ENCODE measurements around the gene GNAT1. TPM values are rescaled to one million over a fixed set of nuclear protein-coding genes. Genes with fewer than 3 reads are reported as not detected.

GNAT1 gene
- total and polyA plus RNA-seq, 4 donors: not detected

GRCh38 chr3:50202353-50203112, 11.1 kb downstream of the GNAT1 start:
- no peaks in the 10 kb centered on the region for H3K27me3 ChIP-seq (ENCODE audit: control insufficient read depth in 1 of 2, insufficient read depth in 2 of 2, low read length in 1 of 2)

GRCh38 chr3:50203113-50203808, 11.9 kb downstream of the GNAT1 start:
- WGBS, 2 donors: 77 to 79% methylated on average over 9 of the region's 9 CpGs
- H3K27me3 ChIP-seq (ENCODE audit: control insufficient read depth in 1 of 2, insufficient read depth in 2 of 2, low read length in 1 of 2): no peaks in the 10 kb centered on the region
- ATAC-seq (ENCODE audit: low FRiP score): no peak

More at GRCh38 chr3:50202353-50203112, 11.1 kb downstream of the GNAT1 start:
- Histone ChIP-seq H3K36me3 (ENCODE audit: control insufficient read depth in 1 of 2, insufficient read depth in 2 of 2, low read length in 1 of 2) (no peaks in the 10 kb centered on the region), H3K4me1 (ENCODE audit: control insufficient read depth in 1 of 2, insufficient read depth in 2 of 2, low read length in 2 of 2) (no peaks in the 10 kb centered on the region), H3K27ac (ENCODE audit: low read depth in 1 of 2, low read length in 2 of 2) (no peak overlapping the region), H3K4me3 (ENCODE audit: low read length in 2 of 2) (no peak overlapping the region), H3K9me3 (ENCODE audit: control insufficient read depth, low read length) (no peaks in the 10 kb centered on the region)
- DNase-seq (no peak), ATAC-seq (ENCODE audit: low FRiP score) (no peak)
- intact Hi-C loops (cut with DNase I): no loop called here
- WGBS, 2 donors: 89 to 90% methylated on average over 16 of the region's 16 CpGs

GRCh38 chr3:50203809-50204803, 12.7 kb downstream of the GNAT1 start:
- H3K4me1 ChIP-seq (ENCODE audit: control insufficient read depth in 1 of 2, insufficient read depth in 2 of 2, low read length in 2 of 2): no peaks in the 10 kb centered on the region
- ATAC-seq (ENCODE audit: low FRiP score) (no peak), DNase-seq (no peak)
- H3K36me3 ChIP-seq (ENCODE audit: control insufficient read depth in 1 of 2, insufficient read depth in 2 of 2, low read length in 1 of 2): no peaks in the 10 kb centered on the region
- H3K9me3 ChIP-seq (ENCODE audit: control insufficient read depth, low read length): no peaks in the 10 kb centered on the region
- 74 to 78% methylated on average over 12 of the region's 12 CpGs for WGBS, 2 donors
- no peaks in the 10 kb centered on the region for H3K27me3 ChIP-seq (ENCODE audit: control insufficient read depth in 1 of 2, insufficient read depth in 2 of 2, low read length in 1 of 2)
- intact Hi-C loops (cut with DNase I): no loop called here
- no peak overlapping the region for H3K27ac ChIP-seq (ENCODE audit: low read depth in 1 of 2, low read length in 2 of 2)
- no peak overlapping the region for H3K4me3 ChIP-seq (ENCODE audit: low read length in 2 of 2)

More at GRCh38 chr3:50203113-50203808, 11.9 kb downstream of the GNAT1 start:
- no peaks in the 10 kb centered on the region for H3K9me3 ChIP-seq (ENCODE audit: control insufficient read depth, low read length)
- no peaks in the 10 kb centered on the region for H3K4me1 ChIP-seq (ENCODE audit: control insufficient read depth in 1 of 2, insufficient read depth in 2 of 2, low read length in 2 of 2)
- no peak for DNase-seq
- H3K27ac ChIP-seq (ENCODE audit: low read depth in 1 of 2, low read length in 2 of 2): no peak overlapping the region
- no peak overlapping the region for H3K4me3 ChIP-seq (ENCODE audit: low read length in 2 of 2)
- intact Hi-C loops (cut with DNase I): no loop called here
- no peaks in the 10 kb centered on the region for H3K36me3 ChIP-seq (ENCODE audit: control insufficient read depth in 1 of 2, insufficient read depth in 2 of 2, low read length in 1 of 2)

GRCh38 chr3:50204804-50205412, 13.5 kb downstream of the GNAT1 start, which contains the start of gene SLC38A3:
TSS of gene SLC38A3 (plus strand) at chr3:50205271. CDS start at chr3:50214200, 8,929 bp downstream.
- intact Hi-C loops (cut with DNase I): no loop called here
- H3K4me3 ChIP-seq (ENCODE audit: low read length in 2 of 2): peak within 1 kb of the TSS in 1 of 2 donors; percentile 6
- H3K9me3 ChIP-seq (ENCODE audit: control insufficient read depth, low read length): no peaks in the 10 kb centered on the region
- no peaks in the 10 kb centered on the region for H3K27me3 ChIP-seq (ENCODE audit: control insufficient read depth in 1 of 2, insufficient read depth in 2 of 2, low read length in 1 of 2)
- no peak within 1 kb of the TSS for H3K27ac ChIP-seq (ENCODE audit: low read depth in 1 of 2, low read length in 2 of 2)
- no peaks in the 10 kb centered on the region for H3K36me3 ChIP-seq (ENCODE audit: control insufficient read depth in 1 of 2, insufficient read depth in 2 of 2, low read length in 1 of 2)
- H3K4me1 ChIP-seq (ENCODE audit: control insufficient read depth in 1 of 2, insufficient read depth in 2 of 2, low read length in 2 of 2): no peaks in the 10 kb centered on the region
- ATAC-seq (ENCODE audit: low FRiP score) (peak; percentile 58), DNase-seq (no peak)
- 5 to 9% methylated on average over 23 to 41 of the region's 41 CpGs for WGBS, 2 donors

- Histone ChIP-seq H3K27ac (ENCODE audit: low read depth in 1 of 2, low read length in 2 of 2) (no peak overlapping the region), H3K9me3 (ENCODE audit: control insufficient read depth, low read length) (no peaks in the 10 kb centered on the region), H3K4me3 (ENCODE audit: low read length in 2 of 2) (peak overlapping the region in 1 of 2 donors; percentile 6), H3K27me3 (ENCODE audit: control insufficient read depth in 1 of 2, insufficient read depth in 2 of 2, low read length in 1 of 2) (no peaks in the 10 kb centered on the region), H3K36me3 (ENCODE audit: control insufficient read depth in 1 of 2, insufficient read depth in 2 of 2, low read length in 1 of 2) (no peaks in the 10 kb centered on the region), H3K4me1 (ENCODE audit: control insufficient read depth in 1 of 2, insufficient read depth in 2 of 2, low read length in 2 of 2) (no peaks in the 10 kb centered on the region)
- ATAC-seq (ENCODE audit: low FRiP score) (peak; percentile 19), DNase-seq (no peak)
- intact Hi-C loops (cut with DNase I): no loop called here
- 2 to 3% methylated on average over 65 to 67 of the region's 67 CpGs for WGBS, 2 donors
These were observed 14.2 kb downstream of the GNAT1 start for GRCh38 chr3:50205413-50206276.

GRCh38 chr3:50207359-50208042, 16.1 kb downstream of the GNAT1 start:
- Histone ChIP-seq H3K4me3 (ENCODE audit: low read length in 2 of 2) (no peak overlapping the region), H3K36me3 (ENCODE audit: control insufficient read depth in 1 of 2, insufficient read depth in 2 of 2, low read length in 1 of 2) (no peaks in the 10 kb centered on the region), H3K27me3 (ENCODE audit: control insufficient read depth in 1 of 2, insufficient read depth in 2 of 2, low read length in 1 of 2) (no peaks in the 10 kb centered on the region), H3K4me1 (ENCODE audit: control insufficient read depth in 1 of 2, insufficient read depth in 2 of 2, low read length in 2 of 2) (no peaks in the 10 kb centered on the region), H3K27ac (ENCODE audit: low read depth in 1 of 2, low read length in 2 of 2) (no peak overlapping the region), H3K9me3 (ENCODE audit: control insufficient read depth, low read length) (no peaks in the 10 kb centered on the region)
- ATAC-seq (ENCODE audit: low FRiP score): no peak
- intact Hi-C loops (cut with DNase I): no loop called here
- no peak for DNase-seq
- WGBS, 2 donors: 95 to 97% methylated on average over 17 of the region's 17 CpGs

- Histone ChIP-seq H3K9me3 (ENCODE audit: control insufficient read depth, low read length) (no peaks in the 10 kb centered on the region), H3K27ac (ENCODE audit: low read depth in 1 of 2, low read length in 2 of 2) (no peak overlapping the region), H3K4me1 (ENCODE audit: control insufficient read depth in 1 of 2, insufficient read depth in 2 of 2, low read length in 2 of 2) (no peaks in the 10 kb centered on the region), H3K27me3 (ENCODE audit: control insufficient read depth in 1 of 2, insufficient read depth in 2 of 2, low read length in 1 of 2) (no peaks in the 10 kb centered on the region), H3K36me3 (ENCODE audit: control insufficient read depth in 1 of 2, insufficient read depth in 2 of 2, low read length in 1 of 2) (no peaks in the 10 kb centered on the region), H3K4me3 (ENCODE audit: low read length in 2 of 2) (no peak overlapping the region)
- 83 to 85% methylated on average over 14 of the region's 14 CpGs for WGBS, 2 donors
- DNase-seq (no peak), ATAC-seq (ENCODE audit: low FRiP score) (no peak)
- intact Hi-C loops (cut with DNase I): no loop called here
These were observed 17.4 kb downstream of the GNAT1 start for GRCh38 chr3:50208677-50209344.

Data from aorta (tissue), 5 donors.